H1 (cell line): ENCODE measurements around the gene AKT1S1. TPM values are rescaled to one million over a fixed set of nuclear protein-coding genes. Genes with fewer than 3 reads are reported as not detected.

Experiments used
- microRNA-seq, 2 experiments: library from miRNA; unstranded; fragments of <30 nt; microRNA quantifications; one replicate each; pipeline versions ENCODE4 to v1.2.0, GENCODE V29; 2016 to 2020; ENCODE audit warnings: borderline microRNAs expressed in 2 of 2, borderline number of aligned reads in 2 of 2, borderline replicate concordance in 1 of 2
- polyA plus RNA-seq, 7 experiments: library from polyadenylated mRNA; depleted of rRNA in 3 of 7; stranded (reverse) in 5 of 7; unstranded in 2 of 7; fragments of >200 nt in 5 of 7; fragments of 200-250 nt in 2 of 7; gene quantifications; 1 replicate in 5 of 7; 2 replicates in 1 of 7; 4 replicates in 1 of 7; pipeline versions ENCODE4 v1.2.1 to v1.2.3, GENCODE V29; 2011 to 2013; ENCODE audit warnings: missing spikeins in 2 of 7, mixed read lengths in 2 of 7
- small RNA-seq: library from polyadenylated mRNA; stranded (forward); fragments of <200 nt; extraction: miRNeasy Mini kit (QIAGEN cat#:217004); gene quantifications from one replicate; pipeline ENCODE3, GENCODE V24; 2013; ENCODE audit not compliant: insufficient read depth
- total RNA-seq: library from RNA; stranded (reverse); fragmentation: NEBNext Ultra II Directional; extraction: Animal tissue kit (Norgen Biotek cat#: 25700); gene quantifications from 2 replicates; pipeline ENCODE4 v1.2.1, GENCODE V29; 2021

AKT1S1 gene
- total and polyA plus RNA-seq, 2 of the 8 experiments (the other 6 are each of a cell fraction or from before 2014, with no cell fraction given): 40.7 to 45.9 TPM

Small RNA genes lying within 50 kb of the gene (microRNA-seq; reads per million reads assigned to microRNA genes)
- gene MIR4749 (0.46 to 1.4 reads per million in 2 experiments), gene MIR4750 (0 to 1.8 reads per million in 2 experiments), gene MIR6800 (0 to 0.61 reads per million in 2 experiments)

Small RNA genes lying within 50 kb of the gene (small RNA-seq; reads per million reads assigned to genes)
- gene MIR4749: 1.2 reads per million

Other genes starting within 250 kb of the AKT1S1 start
- gene RRAS, start 237.2 kb downstream of the AKT1S1 start, total RNA-seq: 16.9 and 17.7 TPM in 2 replicates
- 49.1 and 62.9 TPM in 2 replicates for gene RRAS, start 237.2 kb downstream of the AKT1S1 start, polyA plus RNA-seq (2011; rRNA removed)
- gene SCAF1, start 235.1 kb downstream of the AKT1S1 start, total RNA-seq: 81.7 and 93.3 TPM in 2 replicates
- gene SCAF1, start 235.1 kb downstream of the AKT1S1 start, polyA plus RNA-seq (2011; rRNA removed): 9.7 and 21.4 TPM in 2 replicates
- 114 and 115 TPM in 2 replicates for gene IRF3, start 211.5 kb downstream of the AKT1S1 start, total RNA-seq
- 103 and 185 TPM in 2 replicates for gene IRF3, start 211.5 kb downstream of the AKT1S1 start, polyA plus RNA-seq (2011; rRNA removed)
- 126 and 133 TPM in 2 replicates for gene BCL2L12, start 211.4 kb downstream of the AKT1S1 start, total RNA-seq
- 209 and 280 TPM in 2 replicates for gene BCL2L12, start 211.4 kb downstream of the AKT1S1 start, polyA plus RNA-seq (2011; rRNA removed)
- 561 and 579 TPM in 2 replicates for gene PRMT1, start 200.1 kb downstream of the AKT1S1 start, total RNA-seq
- gene PRMT1, start 200.1 kb downstream of the AKT1S1 start, polyA plus RNA-seq (2011; rRNA removed): 1,215 and 1,548 TPM in 2 replicates
- 2.6 and 4.3 TPM in 2 replicates for gene ADM5, start 187.8 kb downstream of the AKT1S1 start, total RNA-seq
- gene ADM5, start 187.8 kb downstream of the AKT1S1 start, polyA plus RNA-seq (2011; rRNA removed): 2.5 and 5.4 TPM in 2 replicates
- gene CPT1C, start 186.2 kb downstream of the AKT1S1 start, total RNA-seq: 91.8 and 98.3 TPM in 2 replicates
- gene CPT1C, start 186.2 kb downstream of the AKT1S1 start, polyA plus RNA-seq (2011; rRNA removed): 79.6 and 122 TPM in 2 replicates
- not detected in 2 replicates for gene TSKS, start 114.0 kb downstream of the AKT1S1 start, total RNA-seq
- gene TSKS, start 114.0 kb downstream of the AKT1S1 start, polyA plus RNA-seq (2011; rRNA removed): 0.21 and 0.24 TPM in 2 replicates
- 105 and 109 TPM in 2 replicates for gene AP2A1, start 110.4 kb downstream of the AKT1S1 start, total RNA-seq
- gene AP2A1, start 110.4 kb downstream of the AKT1S1 start, polyA plus RNA-seq (2011; rRNA removed): 106 and 157 TPM in 2 replicates
- 33.9 and 34.1 TPM in 2 replicates for gene FUZ, start 64.1 kb downstream of the AKT1S1 start, total RNA-seq
- 28.4 and 43.8 TPM in 2 replicates for gene FUZ, start 64.1 kb downstream of the AKT1S1 start, polyA plus RNA-seq (2011; rRNA removed)
- gene MED25, start 59.1 kb downstream of the AKT1S1 start, total RNA-seq: 71.4 and 73.9 TPM in 2 replicates
- 21.6 and 40.4 TPM in 2 replicates for gene MED25, start 59.1 kb downstream of the AKT1S1 start, polyA plus RNA-seq (2011; rRNA removed)
- gene PTOV1, start 26.2 kb downstream of the AKT1S1 start, total RNA-seq: 251 and 261 TPM in 2 replicates
- 147 and 213 TPM in 2 replicates for gene PTOV1, start 26.2 kb downstream of the AKT1S1 start, polyA plus RNA-seq (2011; rRNA removed)
- 105 TPM in 2 replicates for gene PNKP, start 9.8 kb downstream of the AKT1S1 start, total RNA-seq
- gene PNKP, start 9.8 kb downstream of the AKT1S1 start, polyA plus RNA-seq (2011; rRNA removed): 45.8 and 66.5 TPM in 2 replicates
- 44.9 and 47.6 TPM in 2 replicates for gene TBC1D17, start 347 bp upstream of the AKT1S1 start, total RNA-seq
- 30.3 and 53.7 TPM in 2 replicates for gene TBC1D17, start 347 bp upstream of the AKT1S1 start, polyA plus RNA-seq (2011; rRNA removed)
- gene IL4I1, start 19.5 kb upstream of the AKT1S1 start, total RNA-seq: 0.67 and 0.76 TPM in 2 replicates
- gene IL4I1, start 19.5 kb upstream of the AKT1S1 start, polyA plus RNA-seq (2011; rRNA removed): 0.30 and 0.41 TPM in 2 replicates
- 13.1 TPM in 2 replicates for gene ATF5, start 51.9 kb upstream of the AKT1S1 start, total RNA-seq
- gene ATF5, start 51.9 kb upstream of the AKT1S1 start, polyA plus RNA-seq (2011; rRNA removed): 6.2 and 25.0 TPM in 2 replicates
- 106 and 107 TPM in 2 replicates for gene NUP62, start 52.1 kb upstream of the AKT1S1 start, total RNA-seq
- 50.0 and 60.0 TPM in 2 replicates for gene NUP62, start 52.1 kb upstream of the AKT1S1 start, polyA plus RNA-seq (2011; rRNA removed)
- gene SIGLEC11, start 83.8 kb upstream of the AKT1S1 start, total RNA-seq: not detected in 2 replicates
- gene SIGLEC11, start 83.8 kb upstream of the AKT1S1 start, polyA plus RNA-seq (2011; rRNA removed): 0.14 and 0.18 TPM in 2 replicates
- gene VRK3, start 148.0 kb upstream of the AKT1S1 start, total RNA-seq: 34.5 and 36.1 TPM in 2 replicates
- 18.4 and 21.3 TPM in 2 replicates for gene VRK3, start 148.0 kb upstream of the AKT1S1 start, polyA plus RNA-seq (2011; rRNA removed)
- 11.0 and 11.7 TPM in 2 replicates for gene ZNF473, start 148.7 kb upstream of the AKT1S1 start, total RNA-seq
- 5.2 and 5.8 TPM in 2 replicates for gene ZNF473, start 148.7 kb upstream of the AKT1S1 start, polyA plus RNA-seq (2011; rRNA removed)